OCI-LY3 (cell line): ENCODE results near the gene KIZ.

Experiments
- H2AFZ ChIP-seq: fragments of 200-600, 300-600 bp; shearing (Covaris generic); 2 replicates; pipeline ENCODE4 v1.6.0; 2014; ENCODE audit warnings: antibody characterized with exemption, low read depth, low read length
- H3K27ac ChIP-seq: fragments of 200-600, 300-600 bp; sonication (generic); 2 replicates; pipeline ENCODE4 v1.5.1; 2014; ENCODE audit warnings: mild to moderate bottlenecking, low read length, moderate library complexity, mixed read lengths
- H3K27me3 ChIP-seq: fragments of 200-600, 300-600 bp; sonication (generic); 2 replicates; pipeline ENCODE4 v1.6.1; 2014; ENCODE audit warnings: low read depth, low read length, mixed read lengths
- H3K36me3 ChIP-seq: fragments of 200-600, 300-600 bp; sonication (generic); replicated peaks from 2 replicates; pipeline ENCODE3; 2014; ENCODE audit warnings: low read depth, low read length, mixed read lengths
- H3K4me1 ChIP-seq: fragments of 300-600, 200-600 bp; sonication (generic); 2 replicates; pipeline ENCODE4 v1.6.1; 2014; ENCODE audit warnings: low read length, mixed read lengths
- H3K4me2 ChIP-seq: fragments of 200-600, 300-600 bp; sonication (generic); 2 replicates; pipeline ENCODE4 v1.6.1; 2014; ENCODE audit warnings: low read length, mixed read lengths
- H3K4me3 ChIP-seq: fragments of 300-600, 200-600 bp; sonication (generic); 2 replicates; pipeline ENCODE4 v1.5.1; 2014; ENCODE audit warnings: antibody characterized with exemption, mild to moderate bottlenecking, low read length, moderate library complexity
- H3K79me2 ChIP-seq: fragments of 300-600, 200-600 bp; shearing (Covaris generic); 2 replicates; pipeline ENCODE4 v1.6.1; 2014; ENCODE audit warnings: mild to moderate bottlenecking, low read length, mixed read lengths
- H3K9ac ChIP-seq: fragments of 300-600, 200-600 bp; shearing (Covaris generic); 2 replicates; pipeline ENCODE4 v1.6.0; 2014; ENCODE audit warnings: mild to moderate bottlenecking, low read length, moderate library complexity
- H3K9me3 ChIP-seq: fragments of 200-600, 300-600 bp; shearing (Covaris generic); 2 replicates; pipeline ENCODE4 v1.6.1; 2014; ENCODE audit warnings: low read length, mixed read lengths; ENCODE audit not compliant: insufficient read depth
- H4K20me1 ChIP-seq: fragments of 200-600, 300-600 bp; sonication (generic); 2 replicates; pipeline ENCODE4 v1.6.1; 2016; ENCODE audit warnings: low read length, mixed read lengths; ENCODE audit not compliant: insufficient read depth
- CTCF ChIP-seq: fragments of 200-600, 300-600 bp; sonication (generic); IDR thresholded peaks from 2 replicates; pipeline ENCODE4 v1.5.1; 2014; ENCODE audit warnings: antibody characterized with exemption, low read length, low read depth
- EZH2phosphoT487 ChIP-seq: fragments of 200-600 bp; shearing (Covaris generic); IDR thresholded peaks from 2 replicates; pipeline ENCODE4 v1.6.1; 2018; ENCODE audit warnings: antibody characterized with exemption, mixed run types, low read depth

KIZ gene

GRCh38 chr20:21203088-21203656 is 77.3 kb downstream of the KIZ start:
- Histone ChIP-seq H3K9me3 (no peaks in the 10 kb centered on the region), H3K4me2 (no peak overlapping the region), H3K4me3 (no peak overlapping the region), H3K27me3 (no peaks in the 10 kb centered on the region), H2AFZ (no peak overlapping the region), H3K79me2 (no peaks in the 10 kb centered on the region), H3K4me1 (no peaks in the 10 kb centered on the region), H4K20me1 (no peaks in the 10 kb centered on the region), H3K36me3 (no peaks in the 10 kb centered on the region), H3K9ac (no peak overlapping the region), H3K27ac (no peak overlapping the region)
- TF ChIP-seq CTCF = no peak

- Histone ChIP-seq H3K4me1 (no peaks in the 10 kb centered on the region), H3K36me3 (no peaks in the 10 kb centered on the region), H2AFZ (no peak overlapping the region), H3K9ac (no peak overlapping the region), H3K27me3 (no peaks in the 10 kb centered on the region), H3K79me2 (no peaks in the 10 kb centered on the region), H4K20me1 (no peaks in the 10 kb centered on the region), H3K9me3 (no peaks in the 10 kb centered on the region), H3K27ac (no peak overlapping the region), H3K4me3 (no peak overlapping the region), H3K4me2 (no peak overlapping the region)
- TF ChIP-seq EZH2phosphoT487 = no peak
- no peak for TF ChIP-seq CTCF
These were observed 80.7 kb downstream of the KIZ start for GRCh38 chr20:21206584-21206983.

- Histone ChIP-seq H3K27me3 (no peaks in the 10 kb centered on the region), H3K9ac (no peak overlapping the region), H3K36me3 (no peaks in the 10 kb centered on the region), H3K79me2 (no peaks in the 10 kb centered on the region), H3K9me3 (no peaks in the 10 kb centered on the region), H3K4me3 (no peak overlapping the region), H4K20me1 (no peaks in the 10 kb centered on the region), H3K4me1 (no peaks in the 10 kb centered on the region), H2AFZ (no peak overlapping the region), H3K27ac (no peak overlapping the region), H3K4me2 (no peak overlapping the region)
- no peak for TF ChIP-seq EZH2phosphoT487
- no peak for TF ChIP-seq CTCF
These were observed 83.1 kb downstream of the KIZ start for GRCh38 chr20:21208999-21209398.

- Histone ChIP-seq H3K9ac (no peak overlapping the region), H4K20me1 (no peaks in the 10 kb centered on the region), H2AFZ (no peak overlapping the region), H3K79me2 (no peaks in the 10 kb centered on the region), H3K9me3 (no peaks in the 10 kb centered on the region), H3K4me1 (no peaks in the 10 kb centered on the region), H3K36me3 (no peaks in the 10 kb centered on the region), H3K4me3 (no peak overlapping the region), H3K4me2 (no peak overlapping the region), H3K27ac (no peak overlapping the region), H3K27me3 (no peaks in the 10 kb centered on the region)
- TF ChIP-seq EZH2phosphoT487 (no peak), CTCF (no peak)
These were observed 83.8 kb downstream of the KIZ start for GRCh38 chr20:21209668-21210067.
